GM23338 (cell line): Measurements from ENCODE around the gene IQCM. TPM values are rescaled to one million over a fixed set of nuclear protein-coding genes. Genes with fewer than 3 reads are reported as not detected.

Source experiments
- ATAC-seq: fragments of 200-7000 bp; cut with Tn5 transposase; 3 replicates; pipeline ENCODE4 v1.9.1; 2020
- DNase-seq: peaks from one replicate; pipeline ENCODE4 v3.0.0-alpha.2; 2015; ENCODE audit warnings: low spot score
- H2AFZ ChIP-seq: fragments of 200-600 bp; sonication (generic); 2 replicates; pipeline ENCODE4 v1.8.0; 2016; ENCODE audit warnings: antibody characterized with exemption, mild to moderate bottlenecking, moderate library complexity
- H3F3A ChIP-seq: fragments of 200-600 bp; sonication (generic); replicated peaks from 2 replicates; pipeline ENCODE4 v1.8.0; 2017; ENCODE audit warnings: antibody characterized with exemption, mixed run types, low read depth
- H3K27ac ChIP-seq: fragments of 200-600 bp; sonication (generic); 2 replicates; pipeline ENCODE4 v1.6.1; 2016; ENCODE audit warnings: low read depth
- H3K27me3 ChIP-seq: fragments of 200-600 bp; sonication (generic); 2 replicates; pipeline ENCODE4 v1.8.0; 2016; ENCODE audit warnings: mild to moderate bottlenecking, mixed run types, moderate library complexity; ENCODE audit not compliant: insufficient read depth
- H3K36me3 ChIP-seq: fragments of 200-600 bp; sonication (generic); 2 replicates; pipeline ENCODE4 v1.8.0; 2016; ENCODE audit warnings: mild to moderate bottlenecking; ENCODE audit not compliant: insufficient read depth
- H3K4me1 ChIP-seq: fragments of 200-600 bp; sonication (generic); 2 replicates; pipeline ENCODE4 v1.8.0; 2016; ENCODE audit warnings: mild to moderate bottlenecking, moderate library complexity; ENCODE audit not compliant: insufficient read depth
- H3K4me2 ChIP-seq: fragments of 200-600 bp; sonication (generic); 2 replicates; pipeline ENCODE4 v1.7.1; 2017; ENCODE audit warnings: mixed run types
- H3K4me3 ChIP-seq: fragments of 200-600 bp; sonication (generic); 2 replicates; pipeline ENCODE4 v1.6.1; 2016; ENCODE audit warnings: mixed run types
- H3K79me2 ChIP-seq: fragments of 200-600 bp; sonication (generic); replicated peaks from 2 replicates; pipeline ENCODE4 v1.8.0; 2017; ENCODE audit warnings: mild to moderate bottlenecking; ENCODE audit not compliant: insufficient read depth
- H3K9me2 ChIP-seq: fragments of 200-600 bp; sonication (generic); 2 replicates; pipeline ENCODE4 v1.8.0; 2017; ENCODE audit not compliant: insufficient read depth
- H4K20me1 ChIP-seq: fragments of 200-600 bp; sonication (generic); replicated peaks from 2 replicates; pipeline ENCODE4 v1.8.0; 2017; ENCODE audit warnings: mild to moderate bottlenecking; ENCODE audit not compliant: insufficient read depth
- H3K27ac Mint-ChIP-seq: 2 replicates; pipeline ENCODE4 v1.8.0; 2020; ENCODE audit warnings: inconsistent platforms, mild to moderate bottlenecking, moderate library complexity, mixed read lengths
- H3K27me3 Mint-ChIP-seq: 3 replicates; pipeline ENCODE4 v1.8.0; 2022; ENCODE audit warnings: low read depth, mild to moderate bottlenecking, moderate library complexity, mixed read lengths, inconsistent platforms; ENCODE audit not compliant: insufficient read depth, poor library complexity
- H3K36me3 Mint-ChIP-seq: 3 replicates; pipeline ENCODE4 v1.8.0; 2021; ENCODE audit warnings: low read depth, mild to moderate bottlenecking, inconsistent platforms, moderate library complexity, mixed read lengths
- H3K4me1 Mint-ChIP-seq: 3 replicates; pipeline ENCODE4 v1.8.0; 2020; ENCODE audit warnings: mild to moderate bottlenecking, inconsistent platforms, mixed read lengths
- H3K4me3 Mint-ChIP-seq: 3 replicates; pipeline ENCODE4 v1.8.0; 2021; ENCODE audit warnings: moderate library complexity, mild to moderate bottlenecking, inconsistent platforms, mixed read lengths
- H3K9me3 Mint-ChIP-seq: 3 replicates; pipeline ENCODE4 v1.8.0; 2020; ENCODE audit warnings: moderate library complexity, mild to moderate bottlenecking, inconsistent platforms, mixed read lengths
- CREB1 ChIP-seq: fragments of 250-450 bp; sonication (Bioruptor Pico); IDR thresholded peaks from 2 replicates; pipeline ENCODE4 v1.5.0; 2020; ENCODE audit warnings: low read depth, mild to moderate bottlenecking, moderate library complexity
- CTCF ChIP-seq, 2 experiments: fragments of 200-600 bp in 1 of 2; sonication (generic) in 1 of 2; conservative IDR thresholded peaks; 2 replicates each; pipeline versions ENCODE4 v1.5.1 to v1.6.1; 2016 to 2017; ENCODE audit warnings: antibody characterized with exemption in 2 of 2, low read depth in 2 of 2, mild to moderate bottlenecking in 2 of 2, moderate library complexity in 1 of 2
- EZH2phosphoT487 ChIP-seq: fragments of 200-600 bp; sonication (generic); IDR thresholded peaks from one replicate; pipeline ENCODE4 v1.8.1; 2018; ENCODE audit warnings: antibody characterized with exemption; ENCODE audit not compliant: unreplicated experiment
- JUNB ChIP-seq: IDR thresholded peaks from one replicate; pipeline ENCODE4 v1.6.1; 2016; ENCODE audit warnings: antibody characterized with exemption; ENCODE audit not compliant: unreplicated experiment
- POLR2AphosphoS5 ChIP-seq: IDR thresholded peaks from 2 replicates; pipeline ENCODE4 v1.6.1; 2016; ENCODE audit warnings: antibody characterized with exemption, low read depth
- REST ChIP-seq: IDR thresholded peaks from one replicate; pipeline ENCODE4 v1.6.1; 2018; ENCODE audit warnings: antibody characterized with exemption; ENCODE audit not compliant: unreplicated experiment
- STAT1 ChIP-seq: IDR thresholded peaks from one replicate; pipeline ENCODE4 v1.6.1; 2016; ENCODE audit warnings: antibody characterized with exemption; ENCODE audit not compliant: unreplicated experiment
- ZNF114 ChIP-seq: fragments of 250-450 bp; sonication (Bioruptor Pico); IDR thresholded peaks from 2 replicates; pipeline ENCODE4 v1.5.0; 2020; ENCODE audit warnings: mild to moderate bottlenecking, moderate library complexity
- polyA plus RNA-seq: library from polyadenylated mRNA; unstranded; fragments of >200 nt; fragmentation: Nextera tagmentation; extraction: Ambion mirVana; gene quantifications from 2 replicates; pipeline ENCODE4 v1.2.1, GENCODE V29; 2016
- total RNA-seq: library from RNA; depleted of rRNA; stranded (reverse); fragments of >200 nt; shearing (Covaris generic); gene quantifications from 2 replicates; pipeline ENCODE4 v1.2.3, GENCODE V29; 2014
- TF ChIP-seq, protein P1 (sequence below): IDR thresholded peaks from 2 replicates; pipeline ENCODE4 v1.6.1; 2016; ENCODE audit warnings: antibody characterized with exemption

The IQCM gene
- total and polyA plus RNA-seq, 2 experiments from 2014 or later = not detected

GRCh38 chr4:149713031-149713430 lies 102.6 kb downstream of the IQCM start (continued):
- no peak for TF ChIP-seq REST

GRCh38 chr4:149711593-149712365 lies 103.9 kb downstream of the IQCM start:
- Mint-ChIP-seq H3K36me3 (peaks cover 9% of the 10 kb centered on the region), H3K9me3 (peaks cover 19% of the 10 kb centered on the region), H3K27ac (no peak overlapping the region), H3K4me1 (peaks cover 6% of the 10 kb centered on the region), H3K4me3 (no peak overlapping the region), H3K27me3 (no peaks in the 10 kb centered on the region)
- Histone ChIP-seq H3K4me2 (no peak overlapping the region), H3K27ac (no peak overlapping the region), H2AFZ (no peak overlapping the region), H3K36me3 (no peaks in the 10 kb centered on the region), H3K79me2 (no peaks in the 10 kb centered on the region), H3F3A (no peaks in the 10 kb centered on the region), H3K9me2 (no peaks in the 10 kb centered on the region), H4K20me1 (no peaks in the 10 kb centered on the region), H3K4me1 (no peaks in the 10 kb centered on the region), H3K4me3 (no peak overlapping the region), H3K27me3 (no peaks in the 10 kb centered on the region)
- ATAC-seq = no peak
- no peak for TF ChIP-seq EZH2phosphoT487
- DNase-seq = no peak

GRCh38 chr4:149709640-149710039 lies 106.0 kb downstream of the IQCM start:
- no peak overlapping the region for H3K4me2 ChIP-seq
- no peaks in the 10 kb centered on the region for H3K36me3 ChIP-seq
- no peak overlapping the region for H3K27ac ChIP-seq
- no peaks in the 10 kb centered on the region for H3K27me3 Mint-ChIP-seq
- H3K9me3 Mint-ChIP-seq = peaks cover 1% of the 10 kb centered on the region; the same call in 2 of the 3 replicates
- H3K27me3 ChIP-seq = no peaks in the 10 kb centered on the region
- no peak overlapping the region for H3K27ac Mint-ChIP-seq
- H3K4me3 Mint-ChIP-seq = no peak overlapping the region
- no peak overlapping the region for H3K4me3 ChIP-seq
- TF ChIP-seq EZH2phosphoT487 (no peak), CTCF (conservative IDR thresholded peaks at IDR 0.05; ENCODE audit: low read depth in 2 of 2) (no peak), ZNF114 (CRISPR knock-in tag) (no peak), STAT1 (no peak), JUNB (no peak), POLR2AphosphoS5 (no peak), CREB1 (CRISPR knock-in tag) (no peak), REST (no peak)
- TF ChIP-seq, protein P1, sequence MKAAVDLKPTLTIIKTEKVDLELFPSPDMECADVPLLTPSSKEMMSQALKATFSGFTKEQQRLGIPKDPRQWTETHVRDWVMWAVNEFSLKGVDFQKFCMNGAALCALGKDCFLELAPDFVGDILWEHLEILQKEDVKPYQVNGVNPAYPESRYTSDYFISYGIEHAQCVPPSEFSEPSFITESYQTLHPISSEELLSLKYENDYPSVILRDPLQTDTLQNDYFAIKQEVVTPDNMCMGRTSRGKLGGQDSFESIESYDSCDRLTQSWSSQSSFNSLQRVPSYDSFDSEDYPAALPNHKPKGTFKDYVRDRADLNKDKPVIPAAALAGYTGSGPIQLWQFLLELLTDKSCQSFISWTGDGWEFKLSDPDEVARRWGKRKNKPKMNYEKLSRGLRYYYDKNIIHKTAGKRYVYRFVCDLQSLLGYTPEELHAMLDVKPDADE = no peak
- DNase-seq (no peak), ATAC-seq (no peak)
- H4K20me1 ChIP-seq = no peaks in the 10 kb centered on the region
- no peaks in the 10 kb centered on the region for H3K9me2 ChIP-seq
- no peaks in the 10 kb centered on the region for H3K79me2 ChIP-seq
- no peaks in the 10 kb centered on the region for H3K36me3 Mint-ChIP-seq
- H2AFZ ChIP-seq = no peak overlapping the region
- no peaks in the 10 kb centered on the region for H3K4me1 ChIP-seq
- H3F3A ChIP-seq = no peaks in the 10 kb centered on the region
- H3K4me1 Mint-ChIP-seq = peaks cover 6% of the 10 kb centered on the region
